Occipital lobe (tissue), 2 donors: ENCODE data around the gene TMC1. TPM values are rescaled to one million over a fixed set of nuclear protein-coding genes. Genes with fewer than 3 reads are reported as not detected.
"Not testable (repeated sequence)": the region's sequence is repeated elsewhere in the genome, so short reads cannot be mapped to it uniquely, and the experiment has no call there.

Experiments
- DNase-seq: peaks from one replicate; lab custom pipeline; 2025; lab: John Stamatoyannopoulos, UW
- total RNA-seq: library from RNA; depleted of rRNA; stranded (reverse); fragments of >200 nt; gene quantifications from one replicate; pipeline ENCODE4 v1.2.3, GENCODE V29; 2014

Gene TMC1
- total RNA-seq, 1 donor from 2014 or later = 0.78 TPM

- no peak for DNase-seq
Observed at GRCh38 chr9:72753266-72753893, 232.0 kb downstream of the TMC1 start.

GRCh38 chr9:72755836-72756235 lies 234.4 kb downstream of the TMC1 start:
- no peak for DNase-seq

GRCh38 chr9:72758944-72759343 lies 237.5 kb downstream of the TMC1 start:
- DNase-seq = no peak

- no peak for DNase-seq
Observed at GRCh38 chr9:72763022-72763421, 241.6 kb downstream of the TMC1 start.

- no peak for DNase-seq
Observed at GRCh38 chr9:72769546-72769945, 248.1 kb downstream of the TMC1 start.

GRCh38 chr9:72772661-72773060 lies 251.3 kb downstream of the TMC1 start:
- no peak for DNase-seq

- DNase-seq = no peak
Observed at GRCh38 chr9:72773570-72773969, 252.2 kb downstream of the TMC1 start.

- no peak for DNase-seq
Observed at GRCh38 chr9:72775570-72775969, 254.2 kb downstream of the TMC1 start.

- no peak for DNase-seq
Observed at GRCh38 chr9:72779614-72780013, 258.2 kb downstream of the TMC1 start.

GRCh38 chr9:72786948-72787347 lies 265.5 kb downstream of the TMC1 start:
- no peak for DNase-seq

GRCh38 chr9:72788966-72789735 lies 267.7 kb downstream of the TMC1 start:
- no peak for DNase-seq

- DNase-seq = no peak
Observed at GRCh38 chr9:72789885-72790284, 268.5 kb downstream of the TMC1 start.

- no peak for DNase-seq
Observed at GRCh38 chr9:72790989-72791388, 269.6 kb downstream of the TMC1 start.

- DNase-seq = no peak
Observed at GRCh38 chr9:72791436-72791835, 270.0 kb downstream of the TMC1 start.

GRCh38 chr9:72794946-72795345 lies 273.5 kb downstream of the TMC1 start:
- DNase-seq = no peak

- DNase-seq = no peak
Observed at GRCh38 chr9:72800328-72800994, 279.1 kb downstream of the TMC1 start.

- DNase-seq = no peak
Observed at GRCh38 chr9:72805238-72805637, 283.8 kb downstream of the TMC1 start.

- DNase-seq = not testable (repeated sequence)
Observed at GRCh38 chr9:72806313-72806809, 285.0 kb downstream of the TMC1 start.

- no peak for DNase-seq
Observed at GRCh38 chr9:72807765-72808445, 286.5 kb downstream of the TMC1 start.

GRCh38 chr9:72808446-72808768 lies 287.0 kb downstream of the TMC1 start:
- no peak for DNase-seq

- DNase-seq = no peak
Observed at GRCh38 chr9:72809586-72809985, 288.2 kb downstream of the TMC1 start.

- DNase-seq = no peak
Observed at GRCh38 chr9:72812559-72813111, 291.2 kb downstream of the TMC1 start.
